Panc1 (cell line): ENCODE measurements around the gene IGDCC3.

Experiments used
- SIN3A ChIP-seq: IDR thresholded peaks from 2 replicates; pipeline ENCODE4 v1.6.1; 2012; ENCODE audit warnings: low read depth, mild to moderate bottlenecking, low read length, moderate library complexity, borderline replicate concordance; ENCODE audit not compliant: insufficient read depth
- TCF7L2 ChIP-seq: IDR thresholded peaks from 2 replicates; pipeline ENCODE4 v1.6.1; 2011; ENCODE audit warnings: mild to moderate bottlenecking, low read depth, low read length, inconsistent platforms
- TF ChIP-seq, protein P1 (sequence below): fragments of 450-650 bp; IDR thresholded peaks from 2 replicates; pipeline ENCODE4 v1.5.1; 2017; ENCODE audit warnings: mild to moderate bottlenecking

DNA sequence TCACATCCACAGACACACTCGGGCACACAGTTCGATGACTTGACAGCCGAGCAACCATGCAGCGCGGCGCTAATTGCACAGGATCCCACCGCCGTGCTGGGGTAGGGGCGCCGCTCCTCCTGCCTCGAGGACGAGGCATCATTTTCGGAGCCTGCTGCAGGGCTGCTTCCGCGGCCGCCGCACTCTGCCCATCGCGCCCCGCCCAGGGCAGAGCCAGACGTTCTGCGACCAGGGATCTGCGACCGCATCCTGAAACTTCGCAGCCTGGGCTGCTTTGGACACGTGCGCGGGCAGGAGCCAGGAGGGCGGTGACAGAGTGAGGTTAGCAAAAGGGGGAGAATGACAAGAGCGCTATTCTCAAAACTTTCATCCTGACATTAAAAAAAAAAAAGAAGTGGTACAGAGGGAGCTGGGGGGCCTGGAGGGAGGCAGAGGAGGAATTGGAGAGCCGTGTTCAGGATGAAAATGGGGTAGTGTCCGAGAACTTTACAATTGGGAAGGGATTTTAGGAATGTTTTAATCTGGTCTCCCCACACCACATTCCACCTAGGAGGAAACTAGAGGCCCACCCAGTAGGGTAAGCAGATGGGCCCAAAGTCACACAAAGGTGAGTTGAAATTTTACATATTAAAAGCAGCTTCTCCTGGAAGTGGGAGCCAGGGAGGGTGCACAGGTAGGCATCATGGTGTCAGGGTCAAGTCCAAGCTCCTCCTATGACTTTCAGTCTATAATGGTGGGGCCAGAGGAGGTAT is 15.9 kb downstream of the IGDCC3 start:
- TF ChIP-seq, protein P1, sequence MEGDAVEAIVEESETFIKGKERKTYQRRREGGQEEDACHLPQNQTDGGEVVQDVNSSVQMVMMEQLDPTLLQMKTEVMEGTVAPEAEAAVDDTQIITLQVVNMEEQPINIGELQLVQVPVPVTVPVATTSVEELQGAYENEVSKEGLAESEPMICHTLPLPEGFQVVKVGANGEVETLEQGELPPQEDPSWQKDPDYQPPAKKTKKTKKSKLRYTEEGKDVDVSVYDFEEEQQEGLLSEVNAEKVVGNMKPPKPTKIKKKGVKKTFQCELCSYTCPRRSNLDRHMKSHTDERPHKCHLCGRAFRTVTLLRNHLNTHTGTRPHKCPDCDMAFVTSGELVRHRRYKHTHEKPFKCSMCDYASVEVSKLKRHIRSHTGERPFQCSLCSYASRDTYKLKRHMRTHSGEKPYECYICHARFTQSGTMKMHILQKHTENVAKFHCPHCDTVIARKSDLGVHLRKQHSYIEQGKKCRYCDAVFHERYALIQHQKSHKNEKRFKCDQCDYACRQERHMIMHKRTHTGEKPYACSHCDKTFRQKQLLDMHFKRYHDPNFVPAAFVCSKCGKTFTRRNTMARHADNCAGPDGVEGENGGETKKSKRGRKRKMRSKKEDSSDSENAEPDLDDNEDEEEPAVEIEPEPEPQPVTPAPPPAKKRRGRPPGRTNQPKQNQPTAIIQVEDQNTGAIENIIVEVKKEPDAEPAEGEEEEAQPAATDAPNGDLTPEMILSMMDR, result no peak
- no peak for TF ChIP-seq TCF7L2
- no peak for TF ChIP-seq SIN3A
